WTC11 (cell line): Measurements from ENCODE around the gene RSPRY1. TPM values are rescaled to one million over a fixed set of nuclear protein-coding genes. Genes with fewer than 3 reads are reported as not detected.
A peak's percentile ranks its signal among the peaks of the same experiment; 100 is the strongest.

Experiments
- ATAC-seq: fragments of 200-7000 bp; cut with Tn5 transposase; 2 replicates; pipeline ENCODE4 v1.10.0; 2021; ENCODE audit warnings: mild to moderate bottlenecking, moderate library complexity
- CTCF ChIA-PET: fragments of 300-600 bp; sonication (Branson Sonifier 250); formaldehyde crosslinking; loops from one replicate; lab custom pipeline; 2021; ENCODE audit warnings: antibody characterized with exemption; lab: Charles Lee
- POLR2A ChIA-PET: fragments of 350-600 bp; sonication (Branson Sonifier 250); formaldehyde crosslinking; loops from one replicate; lab custom pipeline; 2021; ENCODE audit warnings: antibody characterized with exemption; lab: Charles Lee
- DNase-seq: peaks from one replicate; pipeline ENCODE4 v3.0.0; 2021; ENCODE audit warnings: low spot score
- H3K27ac Mint-ChIP-seq: 2 replicates; pipeline ENCODE4 v1.8.0; 2021; ENCODE audit warnings: mixed read lengths
- H3K27me3 Mint-ChIP-seq: 2 replicates; pipeline ENCODE4 v1.8.0; 2021; ENCODE audit warnings: low read depth, mild to moderate bottlenecking, moderate library complexity, mixed read lengths
- H3K36me3 Mint-ChIP-seq: 2 replicates; pipeline ENCODE4 v1.8.0; 2021; ENCODE audit warnings: mixed read lengths
- H3K4me1 Mint-ChIP-seq: 2 replicates; pipeline ENCODE4 v1.8.0; 2022; ENCODE audit warnings: mixed read lengths
- H3K4me3 Mint-ChIP-seq: 2 replicates; pipeline ENCODE4 v1.8.0; 2021; ENCODE audit warnings: mild to moderate bottlenecking, moderate library complexity, mixed read lengths
- H3K9me3 Mint-ChIP-seq: 2 replicates; pipeline ENCODE4 v1.8.0; 2021; ENCODE audit warnings: mixed read lengths
- CBFB ChIP-seq: sonication (generic); formaldehyde crosslinking; IDR thresholded peaks from 2 replicates; pipeline ENCODE4 v1.8.1; 2022; ENCODE audit warnings: mild to moderate bottlenecking, low read depth, missing genetic modification reagents
- FOXJ3 ChIP-seq: sonication (generic); formaldehyde crosslinking; IDR thresholded peaks from 2 replicates; pipeline ENCODE4 v1.9.0; 2021; ENCODE audit warnings: missing genetic modification reagents, mild to moderate bottlenecking, borderline replicate concordance
- HMGA2 ChIP-seq: fragments of 250-450 bp; sonication (Bioruptor Pico); IDR thresholded peaks from 2 replicates; pipeline ENCODE4 v1.4.0; 2021; ENCODE audit warnings: mild to moderate bottlenecking, moderate library complexity
- IRF2 ChIP-seq: sonication (generic); formaldehyde crosslinking; IDR thresholded peaks from 2 replicates; pipeline ENCODE4 v1.8.0; 2022; ENCODE audit warnings: low read depth, missing genetic modification reagents, borderline replicate concordance
- JUN ChIP-seq: sonication (generic); formaldehyde crosslinking; IDR thresholded peaks from 2 replicates; pipeline ENCODE4 v1.8.0; 2023; ENCODE audit warnings: mild to moderate bottlenecking, missing genetic modification reagents
- TP53 ChIP-seq: sonication (generic); formaldehyde crosslinking; IDR thresholded peaks from 2 replicates; pipeline ENCODE4 v1.8.1; 2023; ENCODE audit warnings: mild to moderate bottlenecking, missing genetic modification reagents
- ZBTB21 ChIP-seq: sonication (generic); formaldehyde crosslinking; IDR thresholded peaks from 2 replicates; pipeline ENCODE4 v1.8.1; 2023; ENCODE audit warnings: mild to moderate bottlenecking, missing genetic modification reagents, borderline replicate concordance
- ZNF232 ChIP-seq: sonication (generic); formaldehyde crosslinking; IDR thresholded peaks from 2 replicates; pipeline ENCODE4 v1.8.0; 2022; ENCODE audit warnings: mild to moderate bottlenecking, missing genetic modification reagents
- total RNA-seq: library from RNA; stranded (reverse); gene quantifications from 3 replicates; pipeline ENCODE4 v1.2.3, GENCODE V29; 2021
- TF ChIP-seq, protein P1 (sequence below): sonication (generic); formaldehyde crosslinking; IDR thresholded peaks from 2 replicates; pipeline ENCODE4 v1.8.0; 2022; ENCODE audit warnings: mild to moderate bottlenecking, missing genetic modification reagents
- TF ChIP-seq, protein P2 (sequence below): sonication (generic); formaldehyde crosslinking; IDR thresholded peaks from 2 replicates; pipeline ENCODE4 v1.8.1; 2022; ENCODE audit warnings: mild to moderate bottlenecking, moderate library complexity, missing genetic modification reagents
- TF ChIP-seq, protein P3 (sequence below): sonication (generic); formaldehyde crosslinking; IDR thresholded peaks from 2 replicates; pipeline ENCODE4 v1.8.1; 2022; ENCODE audit warnings: missing genetic modification reagents, borderline replicate concordance
- TF ChIP-seq, protein P4 (sequence below): sonication (generic); formaldehyde crosslinking; IDR thresholded peaks from 2 replicates; pipeline ENCODE4 v1.8.1; 2023; ENCODE audit warnings: mild to moderate bottlenecking, missing genetic modification reagents, moderate library complexity
- TF ChIP-seq, protein P5 (sequence below): sonication (generic); formaldehyde crosslinking; IDR thresholded peaks from 2 replicates; pipeline ENCODE4 v1.8.0; 2023; ENCODE audit warnings: missing genetic modification reagents, mild to moderate bottlenecking, borderline replicate concordance
- TF ChIP-seq, protein P6 (sequence below): fragments of 250-450 bp; sonication (Bioruptor Pico); IDR thresholded peaks from 2 replicates; pipeline ENCODE4 v1.9.0; 2021; ENCODE audit warnings: mild to moderate bottlenecking

Gene RSPRY1
- total RNA-seq, 1 experiment from 2014 or later: 26.8 TPM

DNA sequence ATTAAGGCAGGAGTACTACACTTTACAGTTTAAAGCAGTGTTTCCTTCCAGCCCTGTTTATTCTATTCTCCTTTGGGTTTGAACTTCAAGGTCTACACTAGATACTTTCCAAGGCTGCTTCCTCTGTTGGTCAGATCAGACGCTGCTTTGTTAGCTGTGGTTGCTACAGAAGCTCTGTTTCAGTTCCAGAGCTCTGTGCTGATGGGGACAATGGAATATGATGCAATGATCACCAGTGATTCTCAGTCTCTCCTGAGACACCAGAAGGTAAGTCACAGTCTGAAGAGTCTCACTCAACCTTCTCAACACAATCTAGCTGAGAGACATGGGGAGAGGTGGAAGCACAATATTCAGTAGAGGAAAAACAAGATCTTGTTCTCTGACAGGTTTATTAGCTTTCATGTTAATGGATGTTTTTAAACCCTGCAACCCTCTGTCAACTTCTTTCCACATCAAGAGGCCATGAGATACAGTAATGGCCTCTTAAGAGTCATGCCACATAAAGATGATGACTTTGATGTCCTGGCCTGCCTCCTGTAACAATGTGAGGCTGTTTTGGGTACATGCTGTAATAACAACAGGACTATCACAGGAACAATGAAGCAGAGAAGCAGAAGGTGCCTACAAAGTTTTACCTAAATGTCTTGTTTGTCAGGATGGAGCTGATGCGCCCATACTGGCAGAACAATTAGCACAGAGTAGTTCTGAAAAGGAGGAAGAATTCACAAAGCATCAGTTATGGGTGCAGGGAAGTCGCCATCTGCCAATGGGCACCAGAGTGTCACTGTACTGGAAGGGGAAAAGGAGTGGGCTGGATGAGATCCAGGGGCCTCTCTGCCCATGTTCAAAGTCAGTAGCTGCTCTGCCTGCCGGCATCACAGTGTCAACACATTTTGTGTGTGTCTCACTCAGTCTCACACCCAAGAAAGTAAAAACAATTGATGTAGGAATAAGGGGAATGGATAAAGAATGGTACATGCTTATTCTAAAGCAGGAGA lies 33.7 kb upstream of the RSPRY1 start:
- Mint-ChIP-seq H3K36me3 (peaks cover 49% of the 10 kb centered on the region), H3K4me1 (peaks cover 42% of the 10 kb centered on the region), H3K4me3 (no peak overlapping the region), H3K27ac (peak overlapping the region; percentile 94), H3K27me3 (no peaks in the 10 kb centered on the region; the same call in 1 of the 2 replicates), H3K9me3 (no peaks in the 10 kb centered on the region)
- TF ChIP-seq, protein P1, sequence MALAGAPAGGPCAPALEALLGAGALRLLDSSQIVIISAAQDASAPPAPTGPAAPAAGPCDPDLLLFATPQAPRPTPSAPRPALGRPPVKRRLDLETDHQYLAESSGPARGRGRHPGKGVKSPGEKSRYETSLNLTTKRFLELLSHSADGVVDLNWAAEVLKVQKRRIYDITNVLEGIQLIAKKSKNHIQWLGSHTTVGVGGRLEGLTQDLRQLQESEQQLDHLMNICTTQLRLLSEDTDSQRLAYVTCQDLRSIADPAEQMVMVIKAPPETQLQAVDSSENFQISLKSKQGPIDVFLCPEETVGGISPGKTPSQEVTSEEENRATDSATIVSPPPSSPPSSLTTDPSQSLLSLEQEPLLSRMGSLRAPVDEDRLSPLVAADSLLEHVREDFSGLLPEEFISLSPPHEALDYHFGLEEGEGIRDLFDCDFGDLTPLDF (CRISPR knock-in tag): no peak
- TF ChIP-seq FOXJ3 (CRISPR knock-in tag) (no peak), JUN (no peak), CBFB (CRISPR knock-in tag) (no peak), TP53 (CRISPR knock-in tag) (no peak), IRF2 (CRISPR knock-in tag) (no peak), ZBTB21 (CRISPR knock-in tag) (no peak), ZNF232 (no peak), HMGA2 (CRISPR knock-in tag) (no peak)
- TF ChIP-seq, protein P2, sequence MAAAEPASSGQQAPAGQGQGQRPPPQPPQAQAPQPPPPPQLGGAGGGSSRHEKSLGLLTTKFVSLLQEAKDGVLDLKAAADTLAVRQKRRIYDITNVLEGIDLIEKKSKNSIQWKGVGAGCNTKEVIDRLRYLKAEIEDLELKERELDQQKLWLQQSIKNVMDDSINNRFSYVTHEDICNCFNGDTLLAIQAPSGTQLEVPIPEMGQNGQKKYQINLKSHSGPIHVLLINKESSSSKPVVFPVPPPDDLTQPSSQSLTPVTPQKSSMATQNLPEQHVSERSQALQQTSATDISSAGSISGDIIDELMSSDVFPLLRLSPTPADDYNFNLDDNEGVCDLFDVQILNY (CRISPR knock-in tag): no peak
- TF ChIP-seq, protein P3, sequence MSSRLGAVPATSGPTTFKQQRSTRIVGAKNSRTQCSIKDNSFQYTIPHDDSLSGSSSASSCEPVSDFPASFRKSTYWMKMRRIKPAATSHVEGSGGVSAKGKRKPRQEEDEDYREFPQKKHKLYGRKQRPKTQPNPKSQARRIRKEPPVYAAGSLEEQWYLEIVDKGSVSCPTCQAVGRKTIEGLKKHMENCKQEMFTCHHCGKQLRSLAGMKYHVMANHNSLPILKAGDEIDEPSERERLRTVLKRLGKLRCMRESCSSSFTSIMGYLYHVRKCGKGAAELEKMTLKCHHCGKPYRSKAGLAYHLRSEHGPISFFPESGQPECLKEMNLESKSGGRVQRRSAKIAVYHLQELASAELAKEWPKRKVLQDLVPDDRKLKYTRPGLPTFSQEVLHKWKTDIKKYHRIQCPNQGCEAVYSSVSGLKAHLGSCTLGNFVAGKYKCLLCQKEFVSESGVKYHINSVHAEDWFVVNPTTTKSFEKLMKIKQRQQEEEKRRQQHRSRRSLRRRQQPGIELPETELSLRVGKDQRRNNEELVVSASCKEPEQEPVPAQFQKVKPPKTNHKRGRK (CRISPR knock-in tag): no peak
- TF ChIP-seq, protein P4, sequence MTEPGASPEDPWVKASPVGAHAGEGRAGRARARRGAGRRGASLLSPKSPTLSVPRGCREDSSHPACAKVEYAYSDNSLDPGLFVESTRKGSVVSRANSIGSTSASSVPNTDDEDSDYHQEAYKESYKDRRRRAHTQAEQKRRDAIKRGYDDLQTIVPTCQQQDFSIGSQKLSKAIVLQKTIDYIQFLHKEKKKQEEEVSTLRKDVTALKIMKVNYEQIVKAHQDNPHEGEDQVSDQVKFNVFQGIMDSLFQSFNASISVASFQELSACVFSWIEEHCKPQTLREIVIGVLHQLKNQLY (CRISPR knock-in tag): no peak
- TF ChIP-seq, protein P5, sequence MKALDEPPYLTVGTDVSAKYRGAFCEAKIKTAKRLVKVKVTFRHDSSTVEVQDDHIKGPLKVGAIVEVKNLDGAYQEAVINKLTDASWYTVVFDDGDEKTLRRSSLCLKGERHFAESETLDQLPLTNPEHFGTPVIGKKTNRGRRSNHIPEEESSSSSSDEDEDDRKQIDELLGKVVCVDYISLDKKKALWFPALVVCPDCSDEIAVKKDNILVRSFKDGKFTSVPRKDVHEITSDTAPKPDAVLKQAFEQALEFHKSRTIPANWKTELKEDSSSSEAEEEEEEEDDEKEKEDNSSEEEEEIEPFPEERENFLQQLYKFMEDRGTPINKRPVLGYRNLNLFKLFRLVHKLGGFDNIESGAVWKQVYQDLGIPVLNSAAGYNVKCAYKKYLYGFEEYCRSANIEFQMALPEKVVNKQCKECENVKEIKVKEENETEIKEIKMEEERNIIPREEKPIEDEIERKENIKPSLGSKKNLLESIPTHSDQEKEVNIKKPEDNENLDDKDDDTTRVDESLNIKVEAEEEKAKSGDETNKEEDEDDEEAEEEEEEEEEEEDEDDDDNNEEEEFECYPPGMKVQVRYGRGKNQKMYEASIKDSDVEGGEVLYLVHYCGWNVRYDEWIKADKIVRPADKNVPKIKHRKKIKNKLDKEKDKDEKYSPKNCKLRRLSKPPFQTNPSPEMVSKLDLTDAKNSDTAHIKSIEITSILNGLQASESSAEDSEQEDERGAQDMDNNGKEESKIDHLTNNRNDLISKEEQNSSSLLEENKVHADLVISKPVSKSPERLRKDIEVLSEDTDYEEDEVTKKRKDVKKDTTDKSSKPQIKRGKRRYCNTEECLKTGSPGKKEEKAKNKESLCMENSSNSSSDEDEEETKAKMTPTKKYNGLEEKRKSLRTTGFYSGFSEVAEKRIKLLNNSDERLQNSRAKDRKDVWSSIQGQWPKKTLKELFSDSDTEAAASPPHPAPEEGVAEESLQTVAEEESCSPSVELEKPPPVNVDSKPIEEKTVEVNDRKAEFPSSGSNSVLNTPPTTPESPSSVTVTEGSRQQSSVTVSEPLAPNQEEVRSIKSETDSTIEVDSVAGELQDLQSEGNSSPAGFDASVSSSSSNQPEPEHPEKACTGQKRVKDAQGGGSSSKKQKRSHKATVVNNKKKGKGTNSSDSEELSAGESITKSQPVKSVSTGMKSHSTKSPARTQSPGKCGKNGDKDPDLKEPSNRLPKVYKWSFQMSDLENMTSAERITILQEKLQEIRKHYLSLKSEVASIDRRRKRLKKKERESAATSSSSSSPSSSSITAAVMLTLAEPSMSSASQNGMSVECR (CRISPR knock-in tag): no peak
- TF ChIP-seq, protein P6, sequence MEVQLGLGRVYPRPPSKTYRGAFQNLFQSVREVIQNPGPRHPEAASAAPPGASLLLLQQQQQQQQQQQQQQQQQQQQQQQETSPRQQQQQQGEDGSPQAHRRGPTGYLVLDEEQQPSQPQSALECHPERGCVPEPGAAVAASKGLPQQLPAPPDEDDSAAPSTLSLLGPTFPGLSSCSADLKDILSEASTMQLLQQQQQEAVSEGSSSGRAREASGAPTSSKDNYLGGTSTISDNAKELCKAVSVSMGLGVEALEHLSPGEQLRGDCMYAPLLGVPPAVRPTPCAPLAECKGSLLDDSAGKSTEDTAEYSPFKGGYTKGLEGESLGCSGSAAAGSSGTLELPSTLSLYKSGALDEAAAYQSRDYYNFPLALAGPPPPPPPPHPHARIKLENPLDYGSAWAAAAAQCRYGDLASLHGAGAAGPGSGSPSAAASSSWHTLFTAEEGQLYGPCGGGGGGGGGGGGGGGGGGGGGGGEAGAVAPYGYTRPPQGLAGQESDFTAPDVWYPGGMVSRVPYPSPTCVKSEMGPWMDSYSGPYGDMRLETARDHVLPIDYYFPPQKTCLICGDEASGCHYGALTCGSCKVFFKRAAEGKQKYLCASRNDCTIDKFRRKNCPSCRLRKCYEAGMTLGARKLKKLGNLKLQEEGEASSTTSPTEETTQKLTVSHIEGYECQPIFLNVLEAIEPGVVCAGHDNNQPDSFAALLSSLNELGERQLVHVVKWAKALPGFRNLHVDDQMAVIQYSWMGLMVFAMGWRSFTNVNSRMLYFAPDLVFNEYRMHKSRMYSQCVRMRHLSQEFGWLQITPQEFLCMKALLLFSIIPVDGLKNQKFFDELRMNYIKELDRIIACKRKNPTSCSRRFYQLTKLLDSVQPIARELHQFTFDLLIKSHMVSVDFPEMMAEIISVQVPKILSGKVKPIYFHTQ (CRISPR knock-in tag): no peak
- DNase-seq: no peak
- CTCF ChIA-PET: interaction anchor here (1.0 to 5.8 kb wide), 5 partner anchors 34 to 188 kb away, joined by 4 to 56 read pairs (median 6); partner anchors contain the start of genes CPNE2, PSME3IP1 and RSPRY1
- POLR2A ChIA-PET: interaction anchor here (1.4 kb wide), 1 partner anchor 30 kb away, joined by 3 read pairs; no protein-coding TSS in a partner anchor
- no peak for ATAC-seq
